HTERT RPE-1 (cell line): ENCODE results near the gene CHD8.

Source experiments
- in situ Hi-C: fragments of 300-500 bp; cut with MboI; formaldehyde crosslinking; loops from 4 replicates; pipeline ENCODE4 v1.14.3; 2020; ENCODE audit warnings: low sequenced_read_pairs

CHD8 gene

DNA sequence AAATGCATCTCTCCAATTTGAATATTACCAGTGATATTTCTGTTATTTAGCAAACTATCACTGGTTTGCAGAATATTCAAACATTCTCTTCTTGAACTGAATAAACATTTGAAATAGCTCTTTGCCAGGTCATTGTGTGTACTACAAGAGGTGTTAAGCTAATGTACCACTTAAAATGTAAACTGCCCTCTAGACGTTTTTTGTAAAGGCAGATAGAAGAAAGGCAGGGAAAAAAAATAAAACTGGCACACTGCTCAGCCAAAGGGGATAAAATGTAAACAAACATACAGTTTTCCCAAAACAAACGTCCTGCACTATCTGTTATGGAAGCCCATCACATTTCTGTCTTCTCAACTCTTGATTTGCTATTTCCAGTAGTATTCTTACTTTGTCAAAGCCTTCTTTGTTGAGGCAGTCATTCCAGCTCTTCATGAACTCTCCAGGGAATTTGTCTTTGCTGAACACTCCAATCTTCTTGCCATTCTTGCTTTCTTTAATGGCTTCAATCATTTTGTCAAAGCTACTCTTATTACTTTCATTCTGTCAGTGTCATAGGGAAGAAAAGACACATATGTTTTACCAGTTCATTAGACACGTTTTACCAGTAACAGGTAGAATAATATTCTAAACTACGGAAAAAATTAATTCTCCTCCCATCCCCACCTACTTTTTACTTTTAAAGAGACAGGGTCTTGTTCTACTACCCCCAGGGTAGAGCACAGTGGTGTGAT lies 85.8 kb downstream of the CHD8 start:
- in situ Hi-C loops, result no loop called here

DNA sequence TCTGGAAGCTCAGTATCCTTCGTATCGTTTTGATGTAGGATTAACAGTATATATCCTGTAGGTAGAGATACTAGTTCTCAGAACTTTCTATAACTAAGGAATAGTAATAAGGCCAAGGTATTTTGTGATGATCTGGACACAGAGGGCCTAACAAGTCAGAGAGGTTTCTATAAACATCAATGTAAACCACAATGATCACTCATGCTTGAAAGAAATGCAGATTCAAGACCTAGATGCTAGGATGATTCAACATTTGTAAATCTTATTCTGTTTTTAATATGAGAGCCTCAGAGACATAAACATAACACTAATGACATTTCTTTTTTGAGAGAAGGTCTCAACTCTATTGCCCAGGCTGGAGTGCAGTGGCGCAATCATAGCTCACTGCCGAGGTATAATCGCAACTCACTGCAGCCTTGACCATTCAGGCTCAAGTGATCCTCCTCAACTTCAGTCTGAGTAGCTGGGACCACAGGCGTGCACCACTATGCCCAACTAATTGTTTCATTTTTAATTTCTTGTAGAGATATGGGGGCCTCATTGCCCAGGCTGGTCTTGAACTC lies 88.3 kb downstream of the CHD8 start:
- in situ Hi-C loops, result no loop called here

DNA sequence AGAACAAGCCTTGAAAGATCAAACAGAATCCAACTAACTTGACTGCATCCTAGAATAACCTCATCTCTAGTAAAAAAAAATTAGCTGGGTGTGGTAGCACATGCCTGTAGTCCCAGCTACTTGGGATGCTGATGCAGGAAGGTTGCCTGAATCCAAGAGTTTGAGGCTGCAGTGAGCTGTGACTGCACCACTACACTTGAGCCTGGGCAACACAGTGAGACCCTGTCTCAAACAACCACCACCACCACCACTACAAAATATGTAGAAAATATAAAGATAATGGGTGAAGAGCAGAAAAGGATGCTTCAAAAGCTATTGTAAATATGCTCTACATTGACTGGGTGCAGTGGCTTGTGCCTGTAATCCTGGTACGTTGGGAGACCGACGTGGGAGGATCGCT lies 99.4 kb downstream of the CHD8 start:
- in situ Hi-C loops, result no loop called here

DNA sequence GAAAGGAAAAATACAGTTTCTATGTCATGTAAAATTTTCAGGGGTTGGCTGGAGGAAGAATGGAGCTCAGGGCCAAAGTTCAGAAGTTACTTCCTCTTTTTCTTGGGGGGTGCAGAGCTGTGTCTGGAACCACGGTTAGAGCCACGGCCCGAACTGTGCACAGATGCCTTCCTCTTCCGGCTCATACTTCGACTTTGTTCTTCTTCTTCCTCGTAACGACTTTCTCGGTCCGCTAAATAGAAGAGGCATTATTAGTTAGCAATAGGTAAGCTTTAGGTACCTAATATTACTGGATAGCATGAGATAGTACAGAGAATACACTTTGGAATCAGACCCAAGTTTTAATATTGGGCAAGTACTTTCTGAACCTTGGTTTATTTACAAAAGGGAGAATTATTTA lies 103.3 kb downstream of the CHD8 start:
- in situ Hi-C loops, result no loop called here

DNA sequence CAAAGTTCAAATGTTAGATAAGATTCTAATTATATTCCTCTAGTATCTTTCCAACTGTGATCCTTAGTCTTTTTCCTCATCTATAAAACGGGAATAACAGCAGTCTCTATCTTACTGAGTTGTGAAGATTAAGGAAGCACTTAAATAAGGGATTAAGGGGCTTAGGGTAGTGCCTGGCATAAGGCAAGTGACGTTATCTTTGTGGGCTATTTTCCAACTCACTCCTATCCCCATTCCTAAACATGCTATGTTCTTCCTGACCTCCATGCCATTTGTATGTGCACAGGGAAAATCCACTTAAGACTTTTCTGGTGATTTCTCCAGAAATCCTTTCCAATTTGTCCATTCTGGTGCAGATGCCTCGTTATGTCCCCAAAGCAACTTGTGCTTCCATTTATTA lies 105.4 kb downstream of the CHD8 start:
- in situ Hi-C loops, result no loop called here

DNA sequence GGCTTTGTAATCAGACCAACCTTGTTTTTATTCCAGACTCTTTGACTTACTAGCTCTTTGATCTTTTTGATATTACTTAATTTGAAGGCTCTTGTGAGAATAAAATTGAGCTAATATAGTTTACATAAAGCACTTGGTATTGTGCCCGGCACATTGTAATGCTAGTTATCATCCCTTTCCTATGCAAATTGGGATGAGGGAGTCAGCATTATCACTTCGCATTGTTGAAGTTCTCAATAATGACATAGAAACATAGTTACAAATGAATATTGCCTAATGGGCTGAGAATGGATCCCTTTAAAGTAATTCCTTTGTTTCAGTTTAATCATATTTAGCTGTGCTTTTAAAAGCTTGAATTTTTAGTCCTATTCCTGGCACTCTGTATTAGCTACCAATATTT lies 108.7 kb downstream of the CHD8 start:
- in situ Hi-C loops, result no loop called here

DNA sequence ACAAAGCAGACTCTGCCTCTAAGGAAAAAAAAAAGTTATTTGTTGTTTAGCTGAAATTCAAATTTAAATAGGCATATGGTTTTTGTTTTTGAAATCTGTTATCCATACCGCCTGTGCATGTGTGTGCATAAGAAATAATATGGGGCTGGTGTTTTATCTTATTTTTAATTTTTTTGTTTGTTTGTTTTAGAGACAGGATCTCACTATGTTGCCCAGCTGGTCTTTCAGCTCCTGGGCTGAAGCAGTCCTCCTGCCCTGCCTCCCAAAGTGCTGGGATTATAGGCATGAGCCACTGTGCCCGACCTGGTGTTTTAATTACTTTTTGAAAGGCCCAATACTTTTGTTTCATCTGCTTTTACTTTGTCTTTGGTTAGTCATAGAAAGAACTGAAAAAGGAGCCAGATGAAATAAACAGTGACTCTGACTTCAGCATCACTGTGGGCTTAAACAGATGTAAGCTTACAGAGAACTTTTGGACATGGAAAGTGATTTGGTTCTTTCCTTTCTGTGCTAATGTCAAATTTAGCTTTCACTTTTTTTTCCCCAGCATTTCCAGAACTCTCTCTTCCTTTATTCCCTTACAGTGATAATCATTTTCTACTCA lies 109.3 kb downstream of the CHD8 start:
- in situ Hi-C loops, result no loop called here

DNA sequence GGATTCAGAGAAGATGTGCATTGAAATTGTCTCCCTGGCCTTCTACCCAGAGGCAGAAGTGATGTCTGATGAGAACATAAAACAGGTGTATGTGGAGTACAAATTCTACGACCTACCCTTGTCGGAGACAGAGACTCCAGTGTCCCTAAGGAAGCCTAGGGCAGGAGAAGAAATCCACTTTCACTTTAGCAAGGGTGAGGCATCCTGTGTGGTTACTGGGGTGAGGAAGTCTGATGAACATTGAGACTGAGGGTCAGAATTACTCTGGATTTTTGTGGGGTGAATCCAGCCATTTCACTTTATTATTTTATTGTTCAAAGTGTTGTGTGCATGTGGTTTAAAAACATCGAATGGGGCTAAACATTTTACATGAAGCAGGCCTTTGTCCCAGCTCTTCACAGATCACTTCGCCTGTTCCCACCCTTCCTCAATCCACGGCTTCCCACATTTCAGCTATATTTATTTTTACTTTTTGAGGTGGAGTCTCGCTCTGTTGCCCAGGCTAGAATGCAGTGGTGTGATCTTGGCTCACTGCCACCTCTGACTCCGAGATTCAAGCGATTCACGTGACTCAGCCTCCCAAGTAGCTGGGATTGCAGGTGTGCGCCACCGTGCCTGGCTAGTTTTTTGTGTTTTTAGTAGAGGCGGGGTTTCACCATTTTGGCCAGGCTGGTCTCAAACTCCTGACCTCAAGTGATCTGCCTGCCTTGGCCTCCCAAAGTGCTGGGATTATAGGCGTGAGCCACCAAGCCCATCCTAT lies 112.7 kb downstream of the CHD8 start:
- in situ Hi-C loops, result no loop called here
